GM19452 (cell line): ENCODE results near the gene TALDO1.

Experiments used
- ATAC-seq: cut with Tn5 transposase; IDR thresholded peaks from one replicate; pipeline ENCODE4 v1.9.1; 2021; ENCODE audit not compliant: unreplicated experiment

Gene TALDO1

GRCh38 chr11:747158-748006 is at the start of gene TALDO1:
TSS of gene TALDO1 (plus strand) at chr11:747464. CDS start at chr11:747482, 18 bp downstream.
- ATAC-seq, result peak; percentile 82

DNA sequence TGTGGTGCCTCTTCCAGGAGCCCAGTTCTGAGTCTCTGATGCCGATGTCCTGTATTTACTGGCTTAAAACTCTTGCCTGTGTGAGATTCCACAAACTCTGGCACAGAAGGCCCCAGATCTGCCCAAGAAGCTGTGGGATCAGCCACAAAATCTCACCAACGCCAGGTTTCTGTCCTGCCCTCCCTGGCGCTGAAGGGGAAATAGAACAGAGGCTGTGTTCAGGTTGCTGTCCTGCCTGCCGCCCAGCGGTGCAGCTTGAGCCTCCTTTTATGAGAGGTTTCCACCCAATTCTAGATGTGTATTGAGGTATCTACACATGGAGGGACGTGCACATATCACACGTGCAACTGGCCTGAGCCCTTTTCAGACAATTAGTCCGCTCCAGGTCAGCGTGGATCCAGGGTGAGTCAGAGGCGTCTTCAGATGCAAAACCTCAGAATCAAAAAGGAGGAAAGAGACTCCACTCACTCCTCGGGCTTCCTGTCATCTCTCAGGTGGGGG is 49.4 kb upstream of the TALDO1 start:
- ATAC-seq, result no peak

GRCh38 chr11:698493-699115 is 48.7 kb upstream of the TALDO1 start:
- no peak for ATAC-seq

DNA sequence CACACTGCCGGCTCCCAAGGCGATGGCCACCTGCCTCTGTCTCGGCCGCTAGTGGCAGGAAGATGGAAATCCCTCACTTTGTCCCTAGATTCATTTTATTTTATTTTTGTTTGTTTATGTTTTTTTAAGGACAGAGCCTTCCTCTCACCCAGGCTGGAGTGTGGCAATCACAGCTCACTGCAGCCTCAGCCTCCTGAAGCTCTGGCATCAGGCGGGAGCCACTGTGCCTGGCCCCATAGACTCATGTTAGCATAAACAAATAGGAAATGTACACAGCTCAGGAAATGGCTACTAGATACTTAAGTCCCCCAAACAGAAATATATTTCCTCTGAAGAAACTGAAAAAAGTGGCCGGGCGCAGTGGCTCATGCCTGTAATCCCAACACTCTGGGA is 48.2 kb upstream of the TALDO1 start:
- no peak for ATAC-seq

DNA sequence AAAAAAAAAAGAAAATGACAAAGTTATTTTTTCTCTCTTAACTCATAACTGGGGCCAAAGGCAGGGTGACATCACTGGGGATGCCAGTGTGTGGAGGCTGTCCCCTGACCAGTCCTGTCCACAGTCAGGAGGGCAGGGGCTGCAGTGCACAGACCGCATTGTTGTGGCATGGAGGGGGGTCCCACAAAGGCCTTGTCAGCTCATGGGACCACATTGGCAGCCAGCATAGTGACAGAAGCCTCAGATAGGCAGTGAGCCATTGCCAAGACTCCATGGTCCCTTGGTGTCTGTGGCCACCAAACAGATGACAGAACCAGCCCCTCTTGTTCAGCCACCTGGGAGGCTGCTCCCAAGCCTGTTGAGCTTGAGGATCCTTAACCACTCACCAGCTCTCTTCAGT is 47.5 kb upstream of the TALDO1 start:
- ATAC-seq, result no peak

GRCh38 chr11:701741-702461 is 45.4 kb upstream of the TALDO1 start:
- no peak for ATAC-seq

- no peak for ATAC-seq
Observed at GRCh38 chr11:702462-703461, 44.5 kb upstream of the TALDO1 start.

DNA sequence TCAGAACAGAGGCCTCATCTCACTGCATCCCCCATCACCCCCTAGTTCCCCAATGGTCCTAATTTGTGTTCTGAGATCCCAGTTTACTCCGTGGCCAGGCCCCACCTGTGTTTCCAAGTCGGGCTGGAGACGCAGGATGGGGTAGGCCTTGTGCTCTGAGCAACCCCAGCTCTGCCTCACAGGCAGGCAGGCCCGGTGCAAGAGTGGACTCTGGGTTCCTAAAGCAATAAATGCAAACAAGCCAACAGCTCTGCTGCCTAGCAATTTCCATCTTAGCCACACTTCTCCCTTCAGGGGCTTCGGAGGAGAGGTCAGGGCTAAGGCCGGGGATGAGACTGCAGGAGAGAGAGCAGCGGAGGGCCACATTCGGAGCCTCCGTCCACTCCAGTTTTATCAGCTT is 43.8 kb upstream of the TALDO1 start:
- ATAC-seq, result no peak

- ATAC-seq, result no peak
Observed at GRCh38 chr11:704228-704674, 43.0 kb upstream of the TALDO1 start.

- no peak for ATAC-seq
Observed at GRCh38 chr11:704781-705645, 42.3 kb upstream of the TALDO1 start.

- no peak for ATAC-seq
Observed at GRCh38 chr11:705646-706438, 41.4 kb upstream of the TALDO1 start, which contains the start of gene EPS8L2. TSS of gene EPS8L2 (plus strand) at chr11:706231. CDS start at chr11:709408, 3,177 bp downstream.

DNA sequence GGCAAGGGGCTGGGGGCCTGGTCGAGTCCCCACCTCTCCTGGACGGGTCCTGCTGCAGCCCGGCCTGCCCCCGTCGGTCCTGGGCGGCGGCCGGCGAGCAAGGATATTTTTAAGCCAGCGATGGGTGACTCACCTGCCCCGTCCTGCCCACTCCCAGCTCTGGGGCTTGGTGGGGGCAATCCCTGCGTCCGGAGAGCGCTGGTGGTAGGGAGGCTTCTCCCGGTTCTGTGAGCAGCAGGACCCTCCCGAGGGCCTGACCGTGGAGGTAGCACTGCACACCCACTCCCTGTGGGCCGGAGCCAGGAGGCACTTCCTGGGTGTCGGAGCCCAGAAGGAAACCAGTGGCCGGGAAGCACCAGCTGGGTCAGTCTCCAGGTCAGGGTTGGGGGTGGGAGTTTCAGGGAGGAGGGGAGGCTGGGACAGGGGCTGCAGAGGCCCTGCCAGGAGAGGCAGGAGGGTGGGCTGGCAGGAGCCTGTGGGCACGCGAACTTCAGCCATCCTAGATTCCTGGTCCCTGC is 40.8 kb upstream of the TALDO1 start:
- ATAC-seq, result no peak

- ATAC-seq, result no peak
Observed at GRCh38 chr11:706957-707816, 40.1 kb upstream of the TALDO1 start.

GRCh38 chr11:707817-708420 is 39.3 kb upstream of the TALDO1 start:
- no peak for ATAC-seq

- no peak for ATAC-seq
Observed at GRCh38 chr11:708511-708910, 38.8 kb upstream of the TALDO1 start.

- no peak for ATAC-seq
Observed at GRCh38 chr11:709109-709997, 37.9 kb upstream of the TALDO1 start.
